LHCN-M2 (cell line): ENCODE results near the gene OGFOD3. TPM values are rescaled to one million over a fixed set of nuclear protein-coding genes. Genes with fewer than 3 reads are reported as not detected.
"Not testable (repeated sequence)": the region's sequence is repeated elsewhere in the genome, so short reads cannot be mapped to it uniquely, and the experiment has no call there.

Experiments used
- DNase-seq: peaks from one replicate; pipeline ENCODE4 v3.0.0-alpha.2; 2012; ENCODE audit warnings: low read depth
- total RNA-seq: library from RNA; depleted of rRNA; stranded (reverse); fragments of >200 nt; gene quantifications from 2 replicates; pipeline ENCODE4 v1.2.3, GENCODE V29; 2014

The OGFOD3 gene
- total RNA-seq, 1 experiment from 2014 or later = 28.7 TPM

DNA sequence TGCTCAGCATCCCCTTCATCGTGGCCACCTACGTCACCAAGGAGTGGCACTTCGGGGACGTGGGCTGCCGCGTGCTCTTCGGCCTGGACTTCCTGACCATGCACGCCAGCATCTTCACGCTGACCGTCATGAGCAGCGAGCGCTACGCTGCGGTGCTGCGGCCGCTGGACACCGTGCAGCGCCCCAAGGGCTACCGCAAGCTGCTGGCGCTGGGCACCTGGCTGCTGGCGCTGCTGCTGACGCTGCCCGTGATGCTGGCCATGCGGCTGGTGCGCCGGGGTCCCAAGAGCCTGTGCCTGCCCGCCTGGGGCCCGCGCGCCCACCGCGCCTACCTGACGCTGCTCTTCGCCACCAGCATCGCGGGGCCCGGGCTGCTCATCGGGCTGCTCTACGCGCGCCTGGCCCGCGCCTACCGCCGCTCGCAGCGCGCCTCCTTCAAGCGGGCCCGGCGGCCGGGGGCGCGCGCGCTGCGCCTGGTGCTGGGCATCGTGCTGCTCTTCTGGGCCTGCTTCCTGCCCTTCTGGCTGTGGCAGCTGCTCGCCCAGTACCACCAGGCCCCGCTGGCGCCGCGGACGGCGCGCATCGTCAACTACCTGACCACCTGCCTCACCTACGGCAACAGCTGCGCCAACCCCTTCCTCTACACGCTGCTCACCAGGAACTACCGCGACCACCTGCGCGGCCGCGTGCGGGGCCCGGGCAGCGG, 43.6 kb downstream of the OGFOD3 start:
- no peak for DNase-seq

DNA sequence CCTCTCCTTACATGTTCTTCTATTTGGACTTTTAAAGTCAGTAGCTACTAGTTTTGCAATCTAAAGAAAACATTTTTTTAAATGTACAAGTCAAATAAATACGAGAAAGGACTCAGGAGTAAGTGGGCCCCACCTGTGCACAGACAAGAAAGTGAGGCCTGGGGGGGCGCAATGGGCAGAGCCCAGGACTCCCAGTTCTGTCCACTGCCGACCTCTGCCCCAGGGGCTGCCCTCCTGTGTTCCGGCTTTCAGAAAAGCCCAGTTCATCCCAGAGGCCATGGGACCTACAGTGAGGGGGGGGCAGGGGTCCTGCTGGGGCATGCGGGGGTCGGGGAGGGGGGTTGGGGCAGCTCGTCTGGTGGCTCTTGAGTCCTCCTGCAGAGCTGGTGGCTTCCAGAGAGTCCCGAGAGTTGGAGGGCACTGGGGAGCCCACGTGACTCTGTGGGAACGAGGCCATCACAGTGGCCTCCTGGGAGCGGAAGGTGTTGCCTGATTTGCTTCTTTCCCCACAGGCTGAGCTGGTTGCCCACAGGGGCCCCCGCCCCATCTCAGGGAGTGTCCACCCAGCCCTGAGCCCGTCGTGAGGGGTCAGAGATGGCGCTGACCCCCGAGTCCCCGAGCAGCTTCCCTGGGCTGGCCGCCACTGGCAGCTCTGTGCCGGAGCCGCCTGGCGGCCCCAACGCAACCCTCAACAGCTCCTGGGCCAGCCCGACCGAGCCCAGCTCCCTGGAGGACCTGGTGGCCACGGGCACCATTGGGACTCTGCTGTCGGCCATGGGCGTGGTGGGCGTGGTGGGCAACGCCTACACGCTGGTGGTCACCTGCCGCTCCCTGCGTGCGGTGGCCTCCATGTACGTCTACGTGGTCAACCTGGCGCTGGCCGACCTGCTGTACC, 44.4 kb downstream of the OGFOD3 start:
- DNase-seq = no peak

DNA sequence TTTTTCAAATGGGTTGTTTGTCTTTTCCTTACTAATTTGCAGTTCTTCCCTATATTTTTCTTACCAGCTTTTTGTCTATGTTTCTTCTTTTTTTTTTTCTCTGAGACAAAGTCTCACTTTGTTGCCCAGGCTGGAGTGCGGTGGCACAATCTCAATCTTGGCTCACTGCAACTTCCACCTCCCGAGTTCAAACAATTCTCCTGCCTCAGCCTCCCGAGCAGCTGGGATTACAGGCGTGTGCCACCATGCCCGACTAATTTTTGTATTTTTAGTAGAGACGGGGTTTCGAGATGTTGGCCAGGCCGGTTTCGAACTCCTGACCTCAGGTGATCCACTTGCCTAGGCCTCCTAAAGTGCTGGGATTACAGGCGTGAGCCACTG, 45.3 kb downstream of the OGFOD3 start:
- not testable (repeated sequence) for DNase-seq

DNA sequence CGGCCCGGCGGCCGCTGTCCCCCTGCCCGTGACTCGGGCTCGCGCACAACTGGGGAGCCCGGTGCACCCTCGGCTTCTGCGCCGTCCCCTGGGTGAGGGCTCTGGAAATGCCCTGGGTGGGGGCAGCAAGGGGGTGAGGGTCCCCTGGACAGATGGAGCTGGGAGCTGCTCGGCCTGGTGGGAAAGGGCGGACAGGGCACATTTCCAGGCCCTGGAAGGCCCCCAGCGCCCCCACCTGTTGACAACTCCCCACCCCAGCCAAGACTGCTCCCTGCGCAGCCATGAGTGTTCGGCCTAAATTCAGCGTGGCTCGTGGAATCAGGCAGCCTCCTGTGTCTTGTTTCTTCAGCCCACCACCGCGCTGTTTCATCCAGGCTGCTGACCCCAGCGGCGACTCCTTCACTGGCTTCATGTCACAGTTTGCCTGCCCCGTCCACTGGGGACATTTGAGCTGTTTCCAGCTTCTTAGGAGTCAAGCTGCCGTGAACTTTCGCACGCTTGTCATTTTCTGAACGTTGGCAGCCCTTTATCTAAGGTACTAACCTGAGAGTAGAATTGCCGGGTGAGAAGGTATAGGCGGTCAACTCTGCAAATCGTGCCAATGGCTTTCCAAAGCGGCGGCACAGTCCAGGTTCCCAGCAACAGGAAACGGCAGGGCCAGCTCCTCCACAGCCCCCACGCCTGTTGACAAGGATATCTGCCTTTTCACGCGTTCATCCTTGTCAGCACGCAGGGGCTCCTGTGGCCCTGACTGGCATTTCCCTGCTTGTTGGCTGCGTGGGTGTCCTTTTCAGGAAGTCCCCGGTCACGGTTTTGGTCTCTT, 45.9 kb downstream of the OGFOD3 start:
- DNase-seq = no peak

DNA sequence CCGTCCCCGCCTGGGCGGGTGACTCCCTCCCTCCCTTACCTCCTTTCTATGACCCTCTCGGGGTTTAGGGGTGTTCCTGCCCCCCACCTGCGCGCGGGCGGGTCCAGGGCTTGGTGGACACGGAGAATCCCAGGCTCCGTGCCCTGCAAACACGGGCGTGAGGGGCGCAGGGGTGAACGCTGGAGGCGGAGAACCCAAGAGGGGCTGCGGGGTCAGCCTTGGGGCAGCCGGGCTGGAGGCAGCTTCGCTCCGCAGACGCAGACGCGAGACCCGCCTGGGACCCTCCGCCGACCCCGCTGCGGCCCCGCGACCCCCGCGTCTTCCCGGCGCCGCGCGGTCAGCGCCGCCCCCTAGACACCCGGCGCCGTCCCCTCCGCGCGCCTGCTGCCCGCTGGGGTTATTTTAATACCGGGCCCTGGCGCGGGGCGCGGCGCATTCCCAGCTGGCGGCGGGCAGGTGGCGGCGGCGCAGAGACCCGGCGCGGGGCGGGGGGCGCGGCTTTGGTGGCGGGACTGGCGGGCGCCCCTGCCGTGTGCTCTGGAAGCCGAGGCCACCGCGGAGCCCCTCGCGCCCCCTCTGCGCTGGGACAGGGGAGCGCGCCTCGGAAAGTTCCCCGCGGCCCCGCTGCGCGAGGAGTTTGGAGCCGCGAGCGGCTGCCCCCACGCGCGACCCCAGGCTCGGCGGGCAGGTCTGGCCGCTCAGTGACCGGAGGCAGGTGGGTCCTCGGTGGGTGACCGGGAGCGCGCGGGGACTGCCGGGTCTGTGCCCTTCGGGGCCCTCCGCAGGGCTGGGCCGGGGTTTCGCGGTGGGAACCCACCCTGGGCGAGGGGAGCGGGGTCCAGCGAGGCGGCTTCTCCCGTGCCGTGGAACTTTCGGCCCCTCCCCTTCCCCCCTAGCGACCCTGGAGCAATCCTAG, 46.8 kb downstream of the OGFOD3 start, which contains the start of gene UTS2R:
UTS2R (plus strand) TSS at position 433 of the 916 bp plus-strand sequence. CDS start 2,560 bp downstream, outside the sequence.
- DNase-seq = no peak

DNA sequence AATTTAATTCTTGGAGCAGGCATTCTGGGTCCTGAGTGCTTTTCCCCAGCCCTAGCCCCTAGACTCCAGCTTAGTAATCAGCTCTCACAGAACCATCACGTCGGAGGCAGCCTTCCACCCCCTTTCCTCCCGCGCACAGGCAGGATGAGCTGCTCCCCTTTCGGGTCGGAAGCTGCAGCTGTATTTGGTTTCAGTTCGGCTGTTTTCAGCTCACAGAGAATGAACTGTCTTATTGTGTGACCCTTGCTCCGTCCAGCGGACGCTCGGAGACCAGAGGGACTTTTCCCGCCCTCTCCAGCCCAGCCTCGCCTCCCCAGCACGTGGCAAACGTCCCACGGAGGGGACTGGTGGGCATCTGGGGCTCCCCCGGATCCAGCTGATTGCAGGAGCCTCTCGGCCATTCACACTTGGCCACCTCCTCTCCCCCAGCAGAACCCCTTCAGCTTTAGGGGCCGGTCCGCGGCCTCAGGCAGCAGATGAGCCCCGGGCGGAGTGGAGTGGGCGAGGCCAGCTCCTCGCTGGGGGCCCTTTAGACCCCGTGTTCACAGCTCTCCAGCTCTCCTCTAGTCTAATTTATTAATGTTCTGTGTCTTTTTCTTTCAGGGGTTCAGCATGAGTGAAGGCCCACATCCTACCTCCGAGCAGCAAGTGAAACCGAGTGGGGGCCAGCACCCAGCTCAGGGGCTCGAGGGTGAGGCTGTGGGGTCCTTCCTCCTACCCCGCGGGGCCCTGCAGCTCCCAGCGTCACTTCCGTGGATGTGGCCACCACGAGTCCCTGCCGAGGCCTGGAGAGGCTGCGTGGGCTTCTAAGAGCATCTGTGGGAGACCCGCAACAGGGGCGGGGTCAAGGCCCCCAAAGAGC, 47.7 kb downstream of the OGFOD3 start:
- DNase-seq = no peak

DNA sequence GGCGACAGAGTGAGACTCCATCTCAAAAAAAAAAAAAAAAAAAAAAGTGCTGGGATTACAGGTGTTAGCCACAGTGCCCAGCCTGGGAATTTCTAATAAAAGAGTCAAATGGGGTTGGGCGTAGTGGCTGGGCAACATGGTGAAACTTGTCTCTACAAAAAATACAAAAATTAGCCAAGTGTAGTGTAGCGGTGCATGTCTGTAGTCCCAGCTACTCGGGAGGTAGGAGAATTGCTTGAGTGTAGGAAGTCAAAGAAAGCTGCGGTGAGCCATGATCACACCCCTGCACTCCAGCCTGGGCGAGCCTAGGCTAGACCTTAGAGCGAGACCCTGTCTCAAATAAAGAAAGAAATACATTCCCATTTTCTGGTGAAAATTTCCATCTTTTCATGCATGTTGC, 49.2 kb downstream of the OGFOD3 start:
- DNase-seq = no peak

DNA sequence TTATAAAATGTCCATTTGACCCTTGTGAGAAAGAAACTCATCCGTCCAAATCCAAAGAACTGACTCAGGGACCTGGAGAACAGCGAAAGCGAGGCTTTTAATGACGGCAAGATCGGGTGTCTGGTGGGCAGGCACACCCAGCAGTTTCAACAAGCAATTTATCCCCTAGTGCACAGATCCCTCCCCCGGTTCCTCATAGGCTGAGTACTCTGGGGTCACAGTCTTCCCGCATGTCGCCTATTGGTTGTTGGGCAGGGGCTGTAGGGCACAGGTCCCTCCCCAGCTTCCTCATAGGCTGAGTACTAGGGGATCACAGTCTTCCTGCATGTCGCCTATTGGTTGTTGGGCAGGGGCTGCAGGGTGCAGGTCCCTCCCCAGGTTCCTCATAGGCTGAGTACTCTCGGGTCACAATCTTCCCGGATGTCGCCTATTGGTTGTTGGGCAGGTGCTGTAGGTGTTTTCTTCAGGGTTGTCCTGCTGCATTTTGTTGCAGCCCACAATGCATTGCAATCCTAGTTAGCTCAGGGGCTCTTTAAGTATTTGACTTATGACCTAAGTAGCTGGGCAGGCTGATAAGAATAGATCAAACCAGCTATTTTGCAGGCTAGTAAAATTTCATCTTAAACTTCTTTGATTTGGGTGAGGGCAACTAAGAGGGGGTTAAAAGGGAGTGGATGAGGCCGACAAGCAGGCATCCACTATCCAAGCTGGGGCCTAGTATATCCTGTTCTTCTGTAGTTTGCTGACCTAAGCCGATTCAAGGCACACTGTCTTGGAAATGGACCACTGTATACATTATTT, 50.5 kb downstream of the OGFOD3 start:
- DNase-seq = no peak

DNA sequence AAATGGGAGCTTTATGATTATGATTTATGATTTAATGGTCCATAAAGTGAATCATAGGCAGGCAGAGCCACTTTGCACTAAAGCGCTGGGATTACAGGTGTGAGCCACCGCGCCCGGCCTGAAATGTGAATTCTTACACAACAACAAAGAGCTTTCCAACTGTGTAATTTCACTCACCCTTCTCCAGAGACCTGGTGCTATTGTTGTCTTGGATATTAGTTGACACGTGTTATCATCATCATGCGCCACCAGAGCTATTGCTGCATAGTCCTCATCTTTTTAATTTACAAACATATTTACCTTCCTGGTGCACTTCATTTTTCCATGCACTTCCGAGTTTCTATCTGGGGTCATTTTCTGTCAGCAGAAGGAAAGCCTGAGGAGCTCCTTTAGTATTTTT, 51.6 kb downstream of the OGFOD3 start:
- no peak for DNase-seq

DNA sequence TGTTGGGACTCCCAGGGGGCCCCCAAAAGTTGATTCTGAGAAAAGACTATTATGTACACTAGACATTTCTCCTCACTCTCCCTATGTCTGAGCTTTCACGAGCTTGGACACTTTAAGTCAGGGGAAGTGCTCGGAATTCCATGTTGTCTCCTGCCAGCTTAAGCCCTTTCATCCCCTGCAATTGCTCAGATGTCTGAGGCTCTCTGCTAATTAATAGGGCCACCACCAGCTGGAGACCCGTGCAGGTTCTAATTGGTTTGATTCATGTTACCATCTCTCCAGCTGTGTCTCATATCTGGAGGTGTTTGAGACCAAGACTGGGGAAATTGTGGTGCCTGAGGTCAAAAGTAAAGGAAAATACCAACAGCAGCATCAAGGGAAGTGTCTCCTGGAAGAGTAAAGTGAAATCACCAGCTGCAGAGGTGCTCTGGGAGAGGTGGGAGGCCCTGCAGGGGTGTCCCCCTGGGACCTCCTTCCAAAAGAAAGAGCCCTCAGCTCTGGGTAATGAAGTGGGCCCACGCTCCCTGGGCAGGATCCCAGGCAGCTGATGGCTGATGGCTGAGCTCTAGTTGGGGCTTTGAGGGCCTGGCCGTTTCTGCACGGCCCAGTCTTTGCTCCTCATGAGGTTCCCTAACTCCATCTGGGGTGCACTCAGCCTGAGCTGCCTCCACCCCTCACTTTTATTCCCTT, 52.6 kb downstream of the OGFOD3 start:
- DNase-seq = no peak

DNA sequence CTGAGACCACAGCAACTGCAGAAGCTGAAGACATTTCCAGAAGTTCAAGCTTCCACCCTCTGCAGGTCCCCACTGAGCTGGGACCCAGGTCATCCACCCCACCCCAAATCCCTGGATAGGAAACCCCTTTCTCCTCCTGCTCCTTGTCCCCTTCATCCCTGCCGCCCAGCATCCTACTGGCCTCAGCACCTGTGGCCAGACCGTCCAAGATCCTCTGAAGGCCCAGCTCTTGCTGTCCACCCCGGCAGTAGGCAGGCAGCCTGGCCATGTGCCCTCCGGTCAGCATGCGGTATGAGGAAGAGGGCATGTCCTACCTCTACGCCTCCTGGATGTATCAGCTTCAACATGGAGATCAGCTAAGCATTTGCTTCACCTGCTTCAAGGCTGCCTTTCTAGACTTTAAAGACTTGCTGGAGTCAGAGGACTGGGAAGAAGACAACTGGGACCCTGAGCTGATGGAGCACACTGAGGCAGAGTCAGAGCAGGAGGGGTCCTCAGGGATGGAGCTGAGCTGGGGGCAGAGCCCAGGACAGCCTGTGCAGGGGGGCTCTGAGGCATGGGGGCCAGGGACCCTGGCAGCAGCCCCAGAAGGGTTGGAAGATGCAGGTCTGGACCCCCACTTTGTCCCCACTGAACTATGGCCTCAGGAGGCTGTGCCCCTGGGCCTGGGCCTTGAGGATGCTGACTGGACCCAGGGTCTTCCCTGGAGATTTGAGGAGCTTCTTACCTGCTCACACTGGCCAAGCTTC, 56.3 kb downstream of the OGFOD3 start:
- no peak for DNase-seq

DNA sequence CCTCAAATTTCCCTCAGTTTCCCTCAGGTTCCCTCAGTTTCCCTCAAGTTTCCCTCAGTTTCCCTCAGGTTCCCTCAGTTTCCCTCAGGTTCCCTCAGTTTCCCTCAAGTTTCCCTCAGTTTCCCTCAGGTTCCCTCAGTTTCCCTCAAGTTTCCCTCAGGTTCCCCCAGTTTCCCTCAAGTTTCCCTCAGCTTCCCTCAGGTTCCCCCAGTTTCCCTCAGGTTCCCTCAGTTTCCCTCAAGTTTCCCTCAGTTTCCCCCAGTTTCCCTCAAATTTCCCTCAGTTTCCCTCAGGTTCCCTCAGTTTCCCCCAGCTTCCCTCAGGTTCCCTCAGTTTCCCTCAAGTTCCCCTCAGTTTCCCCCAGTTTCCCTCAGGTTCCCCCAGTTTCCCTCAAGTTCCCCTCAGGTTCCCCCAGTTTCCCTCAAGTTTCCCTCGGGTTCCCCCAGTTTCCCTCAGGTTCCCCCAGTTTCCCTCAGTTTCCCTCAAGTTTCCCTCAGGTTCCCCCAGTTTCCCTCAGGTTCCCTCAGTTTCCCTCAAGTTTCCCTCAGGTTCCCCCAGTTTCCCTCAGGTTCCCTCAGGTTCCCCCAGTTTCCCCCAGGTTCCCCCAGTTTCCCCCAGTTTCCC, 58.8 kb downstream of the OGFOD3 start:
- DNase-seq = not testable (repeated sequence)

DNA sequence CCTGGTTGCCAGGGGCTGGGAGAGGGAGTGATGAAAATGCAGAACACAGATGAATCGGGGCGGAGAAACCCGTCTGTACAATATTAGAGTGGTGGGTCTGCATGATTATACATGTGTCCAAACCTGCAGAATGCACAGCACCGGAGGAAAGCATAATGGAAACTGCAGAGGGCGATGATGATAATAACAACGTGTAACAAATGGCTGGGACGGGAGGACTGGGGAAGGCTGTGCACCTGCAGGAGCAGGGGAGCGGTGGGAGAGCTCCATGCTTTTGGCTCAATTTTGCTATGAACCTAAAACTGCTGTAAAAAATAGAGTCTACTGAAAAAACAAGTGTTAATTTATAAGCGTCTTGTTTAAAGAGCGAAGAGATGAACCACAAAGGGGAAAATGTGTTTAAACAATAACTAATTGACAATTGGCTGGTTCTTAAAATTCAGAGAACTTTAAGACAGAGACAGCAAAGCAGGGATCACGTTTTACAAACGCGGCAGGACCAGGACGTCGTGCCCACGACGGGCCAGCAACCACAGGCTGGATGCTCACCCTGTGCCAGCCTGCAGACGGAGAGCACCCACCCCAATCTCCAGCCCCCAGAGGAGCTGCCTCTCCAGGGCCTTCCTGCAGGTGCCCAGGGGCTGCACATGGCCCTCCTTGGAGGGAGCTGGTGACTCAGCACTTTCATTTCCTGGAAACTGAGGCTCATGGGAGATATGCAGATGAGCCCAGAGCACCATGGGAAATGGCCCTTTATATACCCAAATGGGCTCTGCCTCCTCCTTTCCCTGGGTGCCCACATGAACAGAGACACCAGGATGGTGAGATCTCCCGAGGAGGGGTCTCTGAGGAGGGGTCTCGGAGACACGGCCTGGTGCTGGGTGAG, 59.7 kb downstream of the OGFOD3 start, which contains the start of gene TEX19:
TEX19 (plus strand) TSS at position 783 of the 886 bp plus-strand sequence. CDS start 2,904 bp downstream, outside the sequence.
- no peak for DNase-seq

DNA sequence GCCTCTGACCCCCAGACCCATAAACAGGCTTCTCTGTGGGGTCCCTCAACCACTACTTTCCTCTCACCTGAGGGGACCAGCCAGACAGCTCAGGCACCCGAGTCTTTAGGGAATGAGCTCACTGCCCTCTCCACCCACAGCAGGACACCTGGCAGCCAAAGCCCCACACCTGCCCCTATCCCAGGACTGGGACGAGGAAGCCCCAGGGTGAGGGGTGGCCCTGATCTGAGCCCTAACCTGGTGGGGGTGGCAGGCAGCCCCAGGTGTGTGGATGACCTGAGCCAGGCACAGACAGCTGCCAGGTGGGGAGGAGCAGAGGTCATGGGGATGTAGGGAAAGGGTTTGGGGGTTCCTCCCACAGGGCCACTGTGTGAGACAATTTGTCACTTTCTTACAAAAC, 61.0 kb downstream of the OGFOD3 start:
- DNase-seq = no peak

DNA sequence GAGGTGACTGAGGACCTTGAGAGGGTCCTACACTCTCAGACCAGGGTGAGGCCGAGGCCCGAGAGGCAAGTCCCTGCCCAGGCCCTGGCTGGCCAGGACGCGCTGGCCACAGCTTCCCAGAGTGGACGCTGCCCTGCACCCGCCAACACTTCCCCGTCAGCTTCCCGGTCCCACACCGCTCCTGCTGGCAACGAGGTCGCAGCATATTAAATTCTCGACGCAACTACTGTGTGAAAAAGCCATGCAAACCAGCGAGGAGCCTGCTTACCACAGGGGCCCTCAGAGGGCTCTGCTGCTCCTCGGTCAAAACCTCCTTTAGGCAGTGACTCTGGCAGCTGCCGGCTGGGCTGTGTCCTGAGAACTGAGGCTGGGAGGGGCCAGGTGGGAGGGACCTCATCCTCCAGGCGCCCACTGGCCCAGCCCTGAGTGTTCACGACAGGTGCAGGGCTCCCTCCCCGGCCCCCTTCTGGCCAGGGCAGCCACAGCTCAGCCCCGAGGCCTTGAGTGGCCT, 61.5 kb downstream of the OGFOD3 start:
- peak; percentile 39 for DNase-seq
